Body of pancreas (tissue), 4 donors: ENCODE data around the gene FAM169A. TPM values are rescaled to one million over a fixed set of nuclear protein-coding genes. Genes with fewer than 3 reads are reported as not detected.
"Not testable (repeated sequence)": the region's sequence is repeated elsewhere in the genome, so short reads cannot be mapped to it uniquely, and the experiment has no call there.

Experiments used
- ATAC-seq: fragments of 150-250 bp; one replicate; pipeline ENCODE4 v1.9.1; 2016
- DNase-seq, 4 donors: peaks; one replicate each; pipeline ENCODE4 v3.0.0-alpha.2; 2019
- H3K27ac ChIP-seq, 4 donors: fragments of 200-600 bp; sonication (generic); 1 replicate in 3 of 4; 2 replicates in 1 of 4; pipeline versions ENCODE4 v1.5.1 to v1.6.1; 2016 to 2019; ENCODE audit warnings: mild to moderate bottlenecking in 1 of 4, mixed read lengths in 1 of 4, moderate library complexity in 1 of 4
- H3K27me3 ChIP-seq, 2 donors: fragments of 200-600 bp; sonication (generic); one replicate each; pipeline ENCODE4 v1.6.0; 2016; ENCODE audit warnings: mild to moderate bottlenecking in 1 of 2
- H3K36me3 ChIP-seq, 2 donors: fragments of 200-600 bp; sonication (generic); replicated peaks in 1 of 2; 2 replicates each; pipeline ENCODE4 v1.5.1; 2016; ENCODE audit warnings: low read depth in 2 of 2; ENCODE audit not compliant: insufficient read depth in 1 of 2
- H3K4me1 ChIP-seq: fragments of 200-600 bp; sonication (generic); one replicate; pipeline ENCODE4 v1.6.0; 2016
- H3K4me3 ChIP-seq, 2 donors: fragments of 200-600 bp; sonication (generic); 1 replicate in 1 of 2; 2 replicates in 1 of 2; pipeline ENCODE4 v1.5.1; 2016 to 2019
- H3K9me3 ChIP-seq, 3 donors: fragments of 200-600 bp; sonication (generic); 1 replicate in 2 of 3; 2 replicates in 1 of 3; pipeline ENCODE4 v1.5.1; 2016
- CTCF ChIP-seq, 7 experiments: fragments of 450-650 bp in 4 of 7; fragments of 200-600 bp in 3 of 7; sonication (generic) in 3 of 7; IDR thresholded peaks; one replicate each; pipeline ENCODE4 v1.5.1; 2016 to 2019; ENCODE audit warnings: antibody characterized with exemption in 7 of 7
- POLR2A ChIP-seq, 3 donors: fragments of 450-650 bp; IDR thresholded peaks; one replicate each; pipeline ENCODE4 v1.6.1; 2016; ENCODE audit warnings: antibody characterized with exemption in 3 of 3, mild to moderate bottlenecking in 2 of 3
- WGBS, 2 donors: methylation state at CpG; one replicate each; pipeline ENCODE4 v1.1.5; 2017; 5-methylcytosine and 5-hydroxymethylcytosine counted together
- intact Hi-C: fragments of 100-400 bp; cut with DNase I; formaldehyde crosslinking; loops from one replicate; pipeline ENCODE4 v1.15.1; 2023
- total RNA-seq, 2 donors: library from RNA; depleted of rRNA; stranded (reverse); fragments of >200 nt; gene quantifications; one replicate each; pipeline ENCODE4 v1.1.0, GENCODE V29; 2016

The FAM169A gene
- total RNA-seq, result 1 to 10 TPM; 2.0 to 2.9 TPM

- peak; percentile 28 to 54 (median 39) for DNase-seq
- peak; percentile 78 for ATAC-seq
- 1% methylated on average over 89 of the region's 119 CpGs; no CpG with 5 or more reads in 1 of the 2 donors for WGBS, 2 donors
- no peaks in the 10 kb centered on the region for H3K27me3 ChIP-seq
- peaks cover 16% of the 10 kb centered on the region for H3K4me1 ChIP-seq
- peak within 1 kb of the TSS in 3 of 4 donors; percentile 37 to 77 (median 72) for H3K27ac ChIP-seq
- TF ChIP-seq POLR2A (IDR thresholded peaks at IDR 0.05), result peak in 1 of 3 donors; percentile 25
- TF ChIP-seq CTCF (IDR thresholded peaks at IDR 0.05), result no peak
- intact Hi-C loops, result no loop called here
- H3K36me3 ChIP-seq, result no peaks in the 10 kb centered on the region
- peak within 1 kb of the TSS; percentile 14 to 17 for H3K4me3 ChIP-seq
- H3K9me3 ChIP-seq, result no peaks in the 10 kb centered on the region
Observed at GRCh38 chr5:74865804-74866595, at the start of gene FAM169A. Gene FAM169A (minus strand): TSS chr5:74866387. CDS start chr5:74841676, 24,711 bp downstream.

GRCh38 chr5:74915488-74915887 lies 49.3 kb upstream of the FAM169A start:
- Histone ChIP-seq H3K9me3 (no peaks in the 10 kb centered on the region), H3K27me3 (no peaks in the 10 kb centered on the region), H3K4me1 (no peaks in the 10 kb centered on the region), H3K36me3 (no peaks in the 10 kb centered on the region), H3K27ac (no peak overlapping the region), H3K4me3 (no peak overlapping the region)
- no peak for TF ChIP-seq POLR2A (IDR thresholded peaks at IDR 0.05)
- no peak for TF ChIP-seq CTCF (IDR thresholded peaks at IDR 0.05)
- WGBS, 2 donors, result 87 to 91% methylated on average over 1 of the region's 1 CpG
- intact Hi-C loops, result loop anchor here (10.0 kb wide), 2 partner anchors 141 to 419 kb away; partner anchors contain the start of gene HMGCR
- no peak for DNase-seq
- no peak for ATAC-seq

- H3K4me1 ChIP-seq, H3K27me3 ChIP-seq, H3K4me3 ChIP-seq, H3K36me3 ChIP-seq, H3K27ac ChIP-seq, H3K9me3 ChIP-seq, DNase-seq, ATAC-seq: not testable (repeated sequence)
- WGBS, 2 donors, result 71 to 80% methylated on average over 1 to 2 of the region's 2 CpGs
- intact Hi-C loops, result loop anchor here (10.0 kb wide), 2 partner anchors 137 to 423 kb away; partner anchors contain the start of gene HMGCR
Observed at GRCh38 chr5:74911421-74911820, 45.2 kb upstream of the FAM169A start.

- H3K27ac ChIP-seq, H3K4me1 ChIP-seq, H3K36me3 ChIP-seq, H3K9me3 ChIP-seq, ATAC-seq, DNase-seq, H3K27me3 ChIP-seq, H3K4me3 ChIP-seq: not testable (repeated sequence)
- intact Hi-C loops, result loop anchor here (10.0 kb wide), 2 partner anchors 135 to 425 kb away; partner anchors contain the start of gene HMGCR
Observed at GRCh38 chr5:74909888-74910287, 43.7 kb upstream of the FAM169A start.

GRCh38 chr5:74908237-74908636 lies 42.0 kb upstream of the FAM169A start:
- intact Hi-C loops, DNase-seq, ATAC-seq, H3K27ac ChIP-seq, H3K36me3 ChIP-seq, H3K27me3 ChIP-seq, H3K4me1 ChIP-seq, H3K4me3 ChIP-seq, H3K9me3 ChIP-seq: not testable (repeated sequence)
- WGBS, 2 donors, result 85 to 95% methylated on average over 6 of the region's 6 CpGs

- DNase-seq, H3K27me3 ChIP-seq, H3K27ac ChIP-seq, H3K4me3 ChIP-seq, intact Hi-C loops, H3K36me3 ChIP-seq, H3K9me3 ChIP-seq, H3K4me1 ChIP-seq, ATAC-seq: not testable (repeated sequence)
- 87 to 89% methylated on average over 4 of the region's 4 CpGs for WGBS, 2 donors
Observed at GRCh38 chr5:74904713-74905112, 38.5 kb upstream of the FAM169A start.
